Measurements from ENCODE around the gene BST2.
"Not testable (repeated sequence)": the region's sequence is repeated elsewhere in the genome, so short reads cannot be mapped to it uniquely, and the experiment has no call there.

Gene BST2

DNA sequence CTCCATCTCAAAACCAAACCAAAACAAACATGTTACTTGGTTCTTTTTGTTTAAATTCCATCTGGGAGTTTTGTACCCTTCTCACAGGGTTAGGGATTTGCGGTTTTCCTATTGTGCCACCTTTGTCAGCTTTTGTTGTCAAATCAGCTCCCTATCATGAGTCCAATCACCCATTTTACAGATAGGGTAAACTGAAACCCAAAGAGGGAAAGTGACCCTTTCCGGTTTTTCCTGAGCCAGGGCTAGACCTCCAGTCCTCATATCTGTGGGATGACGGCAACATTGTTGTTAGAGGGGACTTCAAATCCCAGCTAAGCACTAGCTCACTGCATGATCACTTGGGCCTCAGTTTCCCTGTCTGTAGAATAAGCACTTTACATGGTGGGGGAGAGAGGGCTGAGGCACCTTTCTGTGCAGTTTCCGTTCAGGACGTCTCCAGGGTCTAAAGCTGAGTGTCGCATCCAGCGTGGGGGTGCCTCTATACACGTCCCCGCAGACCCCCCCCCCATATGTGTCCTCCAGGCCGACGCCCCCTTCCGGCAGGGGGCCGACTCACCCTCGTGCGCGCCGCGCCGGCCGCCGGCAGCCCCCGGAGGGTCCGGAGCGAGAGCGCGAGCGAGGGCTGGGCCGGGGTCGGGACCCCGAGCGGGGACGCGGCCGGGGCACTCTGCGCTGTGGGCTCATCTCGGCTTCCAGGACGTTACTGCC, 15.3 kb downstream of the BST2 start:
- ATAC-seq, result no peak

DNA sequence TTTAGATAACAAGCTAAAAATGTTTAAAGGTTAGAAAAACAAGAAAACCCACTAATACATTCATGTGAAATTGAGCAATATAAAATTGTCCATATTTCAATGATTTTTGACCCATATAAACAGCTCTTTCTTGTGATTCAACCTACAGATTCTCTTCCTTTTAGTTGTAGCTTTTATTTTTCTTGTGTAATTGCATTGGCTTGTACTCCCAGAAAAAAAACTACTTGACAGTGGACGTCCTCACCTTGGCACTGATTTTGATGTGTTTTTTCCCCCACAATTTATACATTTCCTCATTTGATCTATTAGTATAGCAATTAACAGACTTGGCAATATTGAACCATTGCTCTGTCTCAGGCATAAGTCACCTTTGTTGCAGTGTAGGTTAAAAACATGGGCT, 16.1 kb downstream of the BST2 start:
- no peak for ATAC-seq

DNA sequence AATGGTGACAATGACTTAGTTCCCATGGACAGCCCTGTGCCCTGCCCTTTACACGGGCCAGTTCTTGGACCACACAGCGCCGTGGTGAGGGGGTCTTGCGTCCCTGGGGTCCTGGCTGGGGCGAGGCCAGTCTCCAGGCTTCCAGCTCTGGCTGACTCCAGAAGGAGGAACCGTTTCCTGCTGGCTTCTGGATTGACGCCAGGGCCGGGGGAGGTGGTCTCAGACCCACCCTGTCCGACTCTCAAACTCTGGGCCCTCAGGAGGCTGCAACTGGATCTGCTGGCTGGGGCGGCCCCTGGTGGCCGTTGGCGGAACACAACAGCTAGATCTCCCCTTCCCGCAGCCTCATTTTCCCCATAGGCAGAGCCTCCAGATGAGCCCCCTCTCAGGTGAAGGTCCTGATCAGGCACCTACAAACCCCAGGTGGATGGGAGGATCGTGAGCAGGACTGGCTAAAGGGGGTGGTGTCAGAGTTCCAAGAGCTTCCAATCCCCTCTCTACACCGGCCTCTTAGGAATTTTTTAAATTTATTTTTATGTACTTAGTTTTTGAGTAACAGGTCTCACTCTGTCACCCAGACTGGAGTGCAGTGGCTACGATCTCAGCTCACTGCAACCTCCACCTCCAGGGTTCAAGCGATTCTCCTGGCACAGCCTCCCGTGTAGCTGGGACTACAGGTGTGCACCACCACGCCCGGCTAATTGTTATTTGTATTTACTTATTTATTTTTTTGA, 19.4 kb downstream of the BST2 start:
- peak; percentile 24 to 29 for ATAC-seq

DNA sequence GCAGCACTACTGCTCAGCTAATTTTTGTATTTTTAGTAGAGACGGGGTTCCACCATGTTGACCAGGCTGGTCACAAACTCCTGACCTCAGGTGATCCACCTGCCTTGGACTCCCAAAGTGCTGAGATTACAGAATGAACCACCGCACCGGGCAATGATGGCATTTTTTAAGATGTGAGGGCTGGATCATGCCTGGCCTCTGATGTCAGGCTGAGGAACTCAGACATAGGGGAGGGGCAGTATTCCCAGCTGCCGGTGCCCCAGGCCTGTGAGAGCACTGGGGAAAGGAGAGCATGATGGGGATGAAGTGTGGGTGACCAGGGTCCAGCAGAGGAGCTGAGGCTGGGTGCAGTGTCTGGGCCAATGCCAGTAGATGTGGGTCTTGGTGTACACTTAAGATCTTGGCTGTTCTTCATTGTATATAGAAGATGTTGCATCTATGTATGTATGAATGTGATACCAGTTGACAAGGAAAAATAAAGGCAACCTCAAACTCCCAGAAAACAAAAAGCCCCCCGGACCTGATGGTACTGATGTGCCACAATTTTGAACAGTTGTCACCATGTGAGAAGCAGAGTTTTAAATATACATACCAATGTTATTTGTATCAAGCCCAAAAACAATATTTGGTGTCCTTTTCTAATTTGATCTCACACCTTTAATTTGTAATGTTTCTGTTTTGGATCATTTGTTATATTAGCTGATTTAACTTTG, 24.8 kb downstream of the BST2 start:
- ATAC-seq, result no peak

DNA sequence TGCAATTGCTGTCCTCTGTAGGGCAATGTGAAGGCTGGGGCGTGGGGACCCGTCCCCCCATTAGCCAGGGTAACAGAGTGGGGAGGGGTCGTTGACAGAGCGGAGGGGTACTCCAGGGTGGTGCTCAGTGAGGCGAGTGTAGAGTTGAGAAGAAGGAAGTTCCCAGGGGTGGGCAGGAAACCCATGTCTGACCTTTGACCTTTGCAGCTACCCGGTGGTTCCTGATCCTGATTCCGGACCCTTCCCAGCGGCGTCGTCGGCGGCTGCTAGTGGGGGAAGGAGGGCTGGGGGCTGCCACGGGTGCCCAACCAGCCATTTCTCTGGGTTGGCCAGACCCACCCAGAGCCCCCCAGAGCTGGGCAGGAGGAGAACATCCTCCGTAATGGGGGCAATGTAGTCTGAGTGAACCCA, 26.2 kb downstream of the BST2 start:
- no peak for ATAC-seq

DNA sequence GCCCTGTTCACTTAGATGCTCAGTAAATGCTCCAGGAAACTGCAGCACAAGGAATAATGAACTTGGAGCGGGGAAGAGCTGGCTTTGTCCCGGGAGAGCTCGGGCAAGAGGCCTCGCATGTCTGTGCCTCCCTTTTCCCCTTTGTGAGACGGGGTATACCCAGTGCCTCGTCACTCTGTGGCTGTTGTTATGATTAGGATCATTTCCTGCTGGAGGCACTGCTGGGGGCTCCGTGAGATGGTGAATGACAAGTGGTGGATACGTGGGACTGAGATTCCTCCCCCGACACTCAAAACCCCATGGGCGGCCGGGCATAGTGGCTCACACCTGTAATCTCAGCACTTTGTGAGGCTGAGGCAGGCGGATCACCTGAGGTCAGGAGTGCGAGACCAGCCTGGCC, 27.2 kb downstream of the BST2 start:
- ATAC-seq, result no peak

DNA sequence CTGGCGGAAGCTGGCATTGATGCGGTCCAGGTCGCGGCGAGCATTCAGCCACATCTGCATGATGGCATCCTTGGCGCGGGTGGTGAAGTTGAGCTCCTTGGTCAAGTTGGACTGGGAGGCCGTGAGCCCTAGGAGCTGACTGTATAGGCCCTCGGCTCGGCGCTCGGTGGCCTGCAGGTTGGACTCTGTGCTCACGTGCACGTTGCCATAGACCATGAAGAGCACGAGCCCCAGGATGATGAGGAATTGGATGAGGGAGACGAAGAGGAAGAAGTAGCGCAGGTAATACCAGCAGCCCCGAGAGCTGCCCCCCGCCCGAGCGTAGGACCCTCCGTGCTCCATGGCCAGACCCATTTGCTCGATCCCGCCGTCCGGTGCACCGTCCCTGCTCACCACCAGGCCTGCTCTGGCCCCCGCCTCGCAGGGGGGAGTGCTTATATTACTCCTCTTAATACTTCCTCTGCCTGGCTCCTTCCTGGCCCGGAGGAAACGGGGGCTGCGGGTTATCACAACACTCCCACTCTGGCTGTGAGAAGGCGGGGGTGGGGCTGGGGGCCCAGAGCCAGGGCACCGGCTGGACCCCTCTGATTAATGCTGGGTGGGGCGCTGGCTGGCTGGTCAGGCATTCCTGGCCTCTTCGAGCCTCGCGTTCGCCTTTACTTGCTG, 28.4 kb downstream of the BST2 start, which contains the start of gene PLVAP:
TSS of gene PLVAP (minus strand) at position 408 of the 666 bp plus-strand sequence. CDS start at position 354, 54 bp downstream.
- ATAC-seq, result no peak

DNA sequence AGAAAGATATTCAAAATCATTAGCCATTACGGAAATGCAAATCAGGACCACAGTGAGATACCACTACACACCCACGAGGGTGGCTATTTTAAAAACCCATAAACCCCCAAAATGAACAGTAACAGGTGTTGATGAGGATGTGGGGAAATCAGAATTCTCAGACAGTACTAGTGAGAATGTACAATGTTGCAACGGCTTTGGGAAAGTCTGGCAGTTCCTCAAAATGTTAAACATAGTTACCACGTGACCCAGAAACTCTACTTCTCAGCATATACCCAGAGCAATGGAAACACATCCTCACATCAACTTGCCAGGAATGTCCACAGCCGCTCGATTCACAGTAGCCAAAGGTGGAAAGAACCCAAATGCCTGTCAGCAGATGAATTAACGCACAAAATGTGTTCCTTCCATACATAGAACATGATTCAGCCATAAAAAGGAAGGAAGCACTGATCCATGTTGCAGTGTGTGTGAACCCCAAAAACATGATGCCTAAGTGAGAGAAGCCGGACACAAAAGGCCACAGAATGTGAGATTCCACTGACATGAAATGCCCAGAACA, 35.3 kb downstream of the BST2 start:
- ATAC-seq, result no peak

DNA sequence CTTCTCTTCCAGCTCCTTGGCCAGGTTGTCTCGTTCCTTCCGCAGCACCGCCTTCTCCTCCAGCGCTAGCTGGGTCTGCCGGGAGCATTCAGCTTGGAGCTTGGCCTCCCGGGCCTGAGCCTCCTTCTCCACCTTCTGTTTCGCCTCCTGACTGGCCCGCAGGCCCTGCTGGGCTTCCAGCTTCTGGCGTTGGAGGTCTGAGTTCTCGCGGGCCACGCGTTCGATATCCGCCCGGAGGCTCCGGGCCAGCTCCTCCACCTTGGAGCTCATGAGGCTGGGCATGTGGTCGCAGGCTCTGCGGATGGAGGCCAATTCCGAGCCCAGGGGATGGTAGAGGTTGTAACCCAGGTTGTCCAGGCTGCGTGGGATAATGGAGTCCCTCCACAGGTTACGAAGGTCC, 40.1 kb downstream of the BST2 start:
- ATAC-seq, result no peak

DNA sequence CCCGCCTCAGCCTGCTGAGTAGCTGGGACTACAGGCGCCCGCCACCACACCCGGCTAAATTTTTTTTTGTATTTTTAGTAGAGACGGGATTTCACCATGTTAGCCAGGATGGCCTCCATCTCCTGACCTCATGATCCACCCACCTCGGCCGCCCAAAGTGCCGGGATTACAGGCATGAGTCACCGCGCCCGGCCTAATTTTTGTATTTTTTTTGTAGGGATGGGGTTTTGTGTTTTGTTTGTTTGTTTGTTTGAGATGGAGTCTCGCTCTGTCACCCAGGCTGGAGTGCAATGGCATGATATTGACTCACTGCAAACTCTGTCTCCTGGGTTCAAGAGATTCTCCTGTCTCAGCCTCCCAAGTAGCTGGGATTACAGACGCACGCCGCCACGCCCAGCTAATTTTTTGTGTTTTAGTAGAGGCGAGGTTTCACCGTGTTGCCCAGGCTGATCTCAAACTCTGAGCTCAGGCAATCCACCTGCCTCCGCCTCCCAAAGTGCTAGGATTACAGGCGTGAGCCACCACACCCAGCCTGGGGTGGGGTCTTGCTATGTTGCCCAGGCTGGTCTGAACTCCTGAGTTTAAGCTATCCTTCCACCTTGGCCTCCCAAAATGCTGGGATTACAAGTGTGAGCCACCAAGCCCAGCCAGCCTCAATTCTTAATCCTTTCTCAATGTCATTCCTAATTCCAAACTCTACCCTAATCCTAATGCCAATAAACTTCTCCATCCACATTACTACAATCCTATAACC, 41.4 kb downstream of the BST2 start:
- not testable (repeated sequence) for ATAC-seq

DNA sequence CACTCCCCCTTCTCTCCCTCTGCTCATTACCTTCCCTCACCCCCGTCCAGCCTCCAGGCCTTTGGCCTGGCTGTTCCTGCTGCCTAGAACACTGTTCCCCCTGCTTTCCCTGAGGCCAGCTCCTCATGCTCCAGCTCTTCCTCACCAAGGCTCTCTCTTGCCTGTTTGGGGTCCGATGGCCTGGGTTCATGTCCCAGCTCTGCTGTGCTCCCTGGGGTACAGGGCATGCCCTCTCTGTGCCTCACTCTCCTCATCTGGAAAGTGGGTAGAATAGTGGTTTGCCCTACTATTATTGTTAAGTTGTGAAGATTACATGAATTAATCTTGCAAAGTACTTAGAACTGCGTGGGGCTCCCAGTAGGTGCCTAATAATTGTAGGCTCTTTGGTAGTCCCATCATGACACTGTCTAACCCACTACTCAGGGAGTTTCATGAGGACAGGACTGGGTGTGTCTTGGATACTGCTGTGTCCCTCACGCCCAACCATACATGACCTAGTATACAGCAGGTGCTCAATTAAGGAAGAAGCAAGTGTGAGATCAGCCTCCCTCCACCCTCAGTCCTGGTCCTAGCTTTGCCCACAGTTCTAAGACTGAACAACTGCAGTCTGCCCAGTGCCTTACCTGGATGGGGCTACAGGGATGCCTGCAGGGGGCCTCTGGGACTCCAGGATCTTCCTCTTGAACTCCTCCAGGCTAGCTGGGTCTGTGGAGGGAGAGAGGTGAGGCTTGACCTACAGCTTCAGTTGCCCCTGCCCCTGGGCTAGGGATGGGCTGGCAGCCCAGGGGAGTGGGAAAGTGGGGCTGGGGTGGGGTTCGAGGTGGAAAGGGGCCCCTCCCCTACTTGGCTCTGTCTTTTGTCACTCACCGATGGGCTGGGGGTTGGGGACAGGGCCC, 45.3 kb downstream of the BST2 start:
- no peak for ATAC-seq

DNA sequence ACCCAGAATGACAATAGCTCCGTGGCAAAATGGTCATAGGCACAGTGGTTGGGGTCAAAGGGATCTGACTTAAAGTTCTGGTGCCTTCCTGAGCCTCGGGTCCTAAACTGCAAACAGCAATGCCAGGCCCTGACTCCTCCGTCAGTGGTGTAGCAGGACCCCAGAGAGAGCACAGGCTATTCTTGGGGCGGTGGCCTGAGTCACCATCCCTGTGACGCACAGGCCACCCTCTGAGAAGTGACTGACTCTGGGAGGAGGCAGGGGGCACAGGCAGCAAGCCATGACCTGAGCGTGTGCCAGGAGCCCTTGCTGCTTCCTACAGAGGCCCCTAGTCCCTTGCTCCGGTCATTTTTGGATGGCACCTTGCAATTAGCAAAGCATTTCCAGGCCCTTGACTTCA, 47.0 kb downstream of the BST2 start:
- ATAC-seq, result no peak

DNA sequence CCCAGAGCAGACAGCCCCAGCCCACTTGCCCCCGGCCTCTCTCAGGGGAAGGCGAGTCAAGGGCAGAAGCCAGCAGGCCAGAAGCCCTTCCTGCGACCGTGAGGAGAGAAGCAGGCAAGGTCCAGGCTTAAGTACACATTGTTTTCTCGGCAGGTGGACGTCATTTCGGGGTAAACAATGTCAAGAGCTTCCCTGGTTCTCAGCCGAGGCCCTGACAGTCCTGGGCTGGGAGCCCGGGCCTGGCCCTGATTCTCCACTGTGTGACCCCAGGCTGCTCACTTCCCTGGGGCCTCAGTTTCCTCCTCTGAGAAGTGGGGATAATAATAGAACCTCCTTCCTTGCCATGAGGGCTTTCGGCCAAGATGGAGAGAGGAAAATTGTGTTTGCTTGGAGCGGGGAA, 47.7 kb downstream of the BST2 start:
- no peak for ATAC-seq

DNA sequence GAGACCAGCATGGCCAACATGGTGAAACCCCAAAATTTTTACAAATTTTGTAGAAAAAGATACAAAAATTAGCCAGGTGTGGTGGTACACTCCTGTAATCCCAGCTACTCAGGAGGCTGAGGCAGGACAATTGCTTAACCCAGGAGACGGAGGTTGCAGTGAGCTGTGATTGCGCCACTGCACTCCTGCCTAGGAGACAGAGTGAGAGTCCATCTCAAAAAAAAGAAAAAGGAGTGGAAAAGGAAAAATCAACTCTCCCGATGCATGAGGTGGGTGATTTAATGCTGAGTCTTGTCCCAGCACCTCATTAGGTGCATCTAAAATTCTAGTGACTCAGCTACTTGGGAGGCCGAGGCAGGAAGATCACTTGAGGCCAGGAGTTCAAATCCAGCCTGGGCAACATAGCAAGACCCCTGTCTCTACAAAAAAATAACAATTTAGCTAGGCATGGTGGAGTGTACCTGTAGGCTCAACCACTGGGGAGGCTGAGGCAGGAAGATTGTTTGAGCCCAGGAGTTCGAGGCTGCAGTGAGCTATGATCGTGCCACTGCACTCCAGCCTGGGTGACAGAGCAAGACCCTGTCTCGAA, 48.3 kb downstream of the BST2 start:
- ATAC-seq, result no peak

DNA sequence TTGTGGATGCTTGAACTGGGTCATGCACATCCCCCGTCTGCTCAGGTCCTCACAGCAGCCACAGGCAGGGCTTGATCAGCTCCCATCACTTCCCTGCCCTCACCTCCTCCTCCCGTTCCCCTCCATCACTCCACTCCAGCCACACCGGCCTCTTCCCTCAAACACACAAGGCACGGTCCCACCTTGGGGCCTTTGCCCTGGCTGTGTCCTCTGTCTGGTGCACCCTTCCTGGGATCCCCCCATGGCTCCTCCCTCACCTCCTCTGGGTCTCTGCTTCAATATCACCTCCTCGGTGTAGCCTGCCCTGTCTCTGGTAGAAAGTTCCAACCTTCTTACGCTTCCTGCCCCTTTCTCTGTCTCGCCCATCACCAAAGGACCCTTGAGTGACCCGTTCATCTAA, 52.0 kb downstream of the BST2 start:
- ATAC-seq, result no peak

Measured in activated CD4-positive, CD25-positive, alpha-beta regulatory T cell treated with anti-CD3 and anti-CD28 coated beads, Interleukin-2, amount 50 U/mL, for 24 hours (primary cell).